SK-N-SH treated with all-trans-retinoic acid at 6 μM for 48 hours (cell line): ENCODE results near the gene ASAP2.
A peak's percentile ranks its signal among the peaks of the same experiment; 100 is the strongest.

Source experiments
- ATAC-seq: fragments of 200-7000 bp; cut with Tn5 transposase; 3 replicates; pipeline ENCODE4 v1.9.1; 2020; ENCODE audit warnings: mild to moderate bottlenecking, moderate library complexity
- ARNTL ChIP-seq: fragments of 450-650 bp; formaldehyde crosslinking; IDR thresholded peaks from 2 replicates; pipeline ENCODE4 v1.5.0; 2020; ENCODE audit warnings: low read depth, mild to moderate bottlenecking, moderate library complexity, borderline replicate concordance
- BACH2 ChIP-seq: fragments of 250-450 bp; sonication (Bioruptor Pico); IDR thresholded peaks from 2 replicates; pipeline ENCODE4 v1.9.0; 2021; ENCODE audit warnings: mild to moderate bottlenecking, borderline replicate concordance
- ESRRG ChIP-seq: fragments of 250-450 bp; sonication (Bioruptor Pico); IDR thresholded peaks from 2 replicates; pipeline ENCODE4 v1.6.1; 2021; ENCODE audit warnings: mild to moderate bottlenecking
- GLIS3 ChIP-seq: fragments of 250-450 bp; sonication (Bioruptor Pico); IDR thresholded peaks from 2 replicates; pipeline ENCODE4 v1.5.0; 2020; ENCODE audit warnings: mild to moderate bottlenecking, moderate library complexity
- ISL1 ChIP-seq: fragments of 250-450 bp; sonication (Bioruptor Pico); IDR thresholded peaks from 2 replicates; pipeline ENCODE4 v2.1.2; 2022; ENCODE audit warnings: mild to moderate bottlenecking, moderate library complexity
- OSR1 ChIP-seq: fragments of 250-450 bp; sonication (Bioruptor Pico); IDR thresholded peaks from 2 replicates; pipeline ENCODE4 v1.8.0; 2022; ENCODE audit warnings: moderate library complexity, mild to moderate bottlenecking, inconsistent platforms
- PPARA ChIP-seq: fragments of 250-450 bp; sonication (Bioruptor Pico); IDR thresholded peaks from 2 replicates; pipeline ENCODE4 v1.5.0; 2020; ENCODE audit warnings: mild to moderate bottlenecking, borderline replicate concordance
- RARB ChIP-seq: fragments of 250-450 bp; sonication (Bioruptor Pico); IDR thresholded peaks from 2 replicates; pipeline ENCODE4 v1.8.0; 2021; ENCODE audit warnings: mild to moderate bottlenecking, moderate library complexity
- SNAI2 ChIP-seq: fragments of 250-450 bp; sonication (Bioruptor Pico); IDR thresholded peaks from 2 replicates; pipeline ENCODE4 v1.5.0; 2020; ENCODE audit warnings: mild to moderate bottlenecking, moderate library complexity
- TOX ChIP-seq: fragments of 250-450 bp; sonication (Bioruptor Pico); IDR thresholded peaks from 2 replicates; pipeline ENCODE4 v1.8.0; 2021; ENCODE audit warnings: mild to moderate bottlenecking, moderate library complexity, borderline replicate concordance
- ZC3H10 ChIP-seq: fragments of 250-450 bp; sonication (Bioruptor Pico); IDR thresholded peaks from 2 replicates; pipeline ENCODE4 v1.5.1; 2021; ENCODE audit warnings: mild to moderate bottlenecking, moderate library complexity
- ZFP3 ChIP-seq: fragments of 250-450 bp; sonication (Bioruptor Pico); IDR thresholded peaks from 2 replicates; pipeline ENCODE4 v1.5.0; 2020; ENCODE audit warnings: mild to moderate bottlenecking, moderate library complexity
- ZFP30 ChIP-seq: fragments of 450-650 bp; formaldehyde crosslinking; IDR thresholded peaks from 2 replicates; pipeline ENCODE4 v1.5.0; 2022; ENCODE audit warnings: mild to moderate bottlenecking, moderate library complexity
- ZNF70 ChIP-seq: fragments of 450-650 bp; formaldehyde crosslinking; IDR thresholded peaks from 2 replicates; pipeline ENCODE4 v1.5.0; 2020; ENCODE audit warnings: mild to moderate bottlenecking, moderate library complexity
- ZNF8 ChIP-seq: fragments of 450-650 bp; formaldehyde crosslinking; IDR thresholded peaks from 2 replicates; pipeline ENCODE4 v1.5.0; 2020; ENCODE audit warnings: mild to moderate bottlenecking, moderate library complexity
- TF ChIP-seq, protein P1 (sequence below): fragments of 250-450 bp; sonication (Bioruptor Pico); IDR thresholded peaks from 2 replicates; pipeline ENCODE4 v1.5.0; 2020; ENCODE audit warnings: mild to moderate bottlenecking, moderate library complexity
- TF ChIP-seq, protein P2 (sequence below): fragments of 250-450 bp; sonication (Bioruptor Pico); IDR thresholded peaks from 2 replicates; pipeline ENCODE4 v1.8.0; 2020; ENCODE audit warnings: mild to moderate bottlenecking, moderate library complexity, borderline replicate concordance
- TF ChIP-seq, protein P3 (sequence below): fragments of 250-450 bp; sonication (Bioruptor Pico); IDR thresholded peaks from 2 replicates; pipeline ENCODE4 v1.8.0; 2021; ENCODE audit warnings: low read depth, mild to moderate bottlenecking, moderate library complexity, borderline replicate concordance
- TF ChIP-seq, protein P4 (sequence below): fragments of 250-450 bp; sonication (Bioruptor Pico); IDR thresholded peaks from 2 replicates; pipeline ENCODE4 v1.5.1; 2021; ENCODE audit warnings: mild to moderate bottlenecking, moderate library complexity

The ASAP2 gene

DNA sequence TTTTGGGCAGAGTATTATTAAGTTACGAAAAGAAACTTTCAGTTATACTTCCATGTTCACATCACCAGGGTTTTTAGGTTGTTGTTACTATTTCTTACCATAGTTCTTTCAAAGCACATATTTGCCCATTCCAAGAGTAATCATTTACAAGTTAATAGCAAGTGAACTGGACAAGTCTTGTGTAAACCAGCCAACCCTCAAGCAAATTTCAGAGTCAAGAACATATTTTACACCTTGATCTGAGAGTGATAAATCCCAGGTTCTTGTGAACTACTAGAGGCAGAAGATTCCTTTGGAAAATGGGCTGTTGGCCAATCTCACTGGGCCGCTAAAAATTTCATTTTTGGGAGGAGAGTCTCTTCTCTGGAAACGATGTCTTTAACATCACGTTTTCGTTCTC lies 2.7 kb upstream of the ASAP2 start (continued):
- TF ChIP-seq, protein P1, sequence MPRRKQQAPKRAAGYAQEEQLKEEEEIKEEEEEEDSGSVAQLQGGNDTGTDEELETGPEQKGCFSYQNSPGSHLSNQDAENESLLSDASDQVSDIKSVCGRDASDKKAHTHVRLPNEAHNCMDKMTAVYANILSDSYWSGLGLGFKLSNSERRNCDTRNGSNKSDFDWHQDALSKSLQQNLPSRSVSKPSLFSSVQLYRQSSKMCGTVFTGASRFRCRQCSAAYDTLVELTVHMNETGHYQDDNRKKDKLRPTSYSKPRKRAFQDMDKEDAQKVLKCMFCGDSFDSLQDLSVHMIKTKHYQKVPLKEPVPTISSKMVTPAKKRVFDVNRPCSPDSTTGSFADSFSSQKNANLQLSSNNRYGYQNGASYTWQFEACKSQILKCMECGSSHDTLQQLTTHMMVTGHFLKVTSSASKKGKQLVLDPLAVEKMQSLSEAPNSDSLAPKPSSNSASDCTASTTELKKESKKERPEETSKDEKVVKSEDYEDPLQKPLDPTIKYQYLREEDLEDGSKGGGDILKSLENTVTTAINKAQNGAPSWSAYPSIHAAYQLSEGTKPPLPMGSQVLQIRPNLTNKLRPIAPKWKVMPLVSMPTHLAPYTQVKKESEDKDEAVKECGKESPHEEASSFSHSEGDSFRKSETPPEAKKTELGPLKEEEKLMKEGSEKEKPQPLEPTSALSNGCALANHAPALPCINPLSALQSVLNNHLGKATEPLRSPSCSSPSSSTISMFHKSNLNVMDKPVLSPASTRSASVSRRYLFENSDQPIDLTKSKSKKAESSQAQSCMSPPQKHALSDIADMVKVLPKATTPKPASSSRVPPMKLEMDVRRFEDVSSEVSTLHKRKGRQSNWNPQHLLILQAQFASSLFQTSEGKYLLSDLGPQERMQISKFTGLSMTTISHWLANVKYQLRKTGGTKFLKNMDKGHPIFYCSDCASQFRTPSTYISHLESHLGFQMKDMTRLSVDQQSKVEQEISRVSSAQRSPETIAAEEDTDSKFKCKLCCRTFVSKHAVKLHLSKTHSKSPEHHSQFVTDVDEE (CRISPR knock-in tag), result no peak
- TF ChIP-seq SNAI2, result no peak
- no peak for TF ChIP-seq ESRRG

DNA sequence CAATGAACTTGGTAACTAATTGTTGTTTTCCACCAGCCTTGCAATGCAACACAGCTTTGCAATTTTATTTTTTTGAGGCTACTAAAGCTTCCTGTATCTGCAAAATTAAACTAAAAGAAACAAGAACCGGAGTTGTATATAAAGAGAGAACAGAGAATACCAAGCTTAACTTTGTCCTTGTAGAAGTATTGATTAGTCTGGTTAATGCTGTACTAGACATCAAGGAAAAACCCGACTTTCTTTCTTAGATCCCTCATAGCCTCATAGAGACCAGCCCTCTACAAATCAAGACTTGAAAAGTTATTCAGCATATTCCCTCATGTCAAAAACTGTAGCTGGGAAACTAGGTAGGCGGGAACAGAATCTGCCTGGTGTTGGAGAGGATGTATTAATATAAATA lies 1.7 kb upstream of the ASAP2 start:
- no peak for TF ChIP-seq BACH2
- TF ChIP-seq, protein P2, sequence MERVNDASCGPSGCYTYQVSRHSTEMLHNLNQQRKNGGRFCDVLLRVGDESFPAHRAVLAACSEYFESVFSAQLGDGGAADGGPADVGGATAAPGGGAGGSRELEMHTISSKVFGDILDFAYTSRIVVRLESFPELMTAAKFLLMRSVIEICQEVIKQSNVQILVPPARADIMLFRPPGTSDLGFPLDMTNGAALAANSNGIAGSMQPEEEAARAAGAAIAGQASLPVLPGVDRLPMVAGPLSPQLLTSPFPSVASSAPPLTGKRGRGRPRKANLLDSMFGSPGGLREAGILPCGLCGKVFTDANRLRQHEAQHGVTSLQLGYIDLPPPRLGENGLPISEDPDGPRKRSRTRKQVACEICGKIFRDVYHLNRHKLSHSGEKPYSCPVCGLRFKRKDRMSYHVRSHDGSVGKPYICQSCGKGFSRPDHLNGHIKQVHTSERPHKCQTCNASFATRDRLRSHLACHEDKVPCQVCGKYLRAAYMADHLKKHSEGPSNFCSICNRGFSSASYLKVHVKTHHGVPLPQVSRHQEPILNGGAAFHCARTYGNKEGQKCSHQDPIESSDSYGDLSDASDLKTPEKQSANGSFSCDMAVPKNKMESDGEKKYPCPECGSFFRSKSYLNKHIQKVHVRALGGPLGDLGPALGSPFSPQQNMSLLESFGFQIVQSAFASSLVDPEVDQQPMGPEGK (CRISPR knock-in tag), result no peak
- TF ChIP-seq TOX (CRISPR knock-in tag), result no peak
- no peak for TF ChIP-seq PPARA (CRISPR knock-in tag)
- TF ChIP-seq ARNTL (CRISPR knock-in tag), result no peak
- no peak for TF ChIP-seq ZC3H10 (CRISPR knock-in tag)
- TF ChIP-seq ZFP3 (CRISPR knock-in tag), result no peak
- no peak for ATAC-seq

DNA sequence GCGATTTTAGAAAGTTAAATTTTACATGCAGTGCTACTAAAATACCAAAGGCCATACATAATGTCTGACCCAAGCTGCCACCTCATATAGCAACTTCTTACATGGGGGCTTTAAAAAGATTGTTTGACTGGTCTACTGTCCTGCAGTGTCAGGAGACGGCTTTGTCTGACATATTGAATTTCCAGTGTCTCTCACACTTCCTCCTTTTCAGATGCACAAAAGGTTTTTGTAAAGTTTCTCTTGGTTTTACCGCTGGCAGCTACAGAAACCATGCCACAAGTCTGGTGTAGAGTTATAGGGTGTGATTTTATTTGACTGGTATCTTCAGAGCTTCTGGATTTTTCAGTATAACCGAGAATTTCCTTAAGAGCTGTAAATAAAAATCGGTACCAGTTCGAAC lies 1.1 kb upstream of the ASAP2 start:
- no peak for ATAC-seq
- TF ChIP-seq ZNF70 (CRISPR knock-in tag) (no peak), OSR1 (no peak), BACH2 (no peak), GLIS3 (CRISPR knock-in tag) (no peak)
- TF ChIP-seq, protein P3, sequence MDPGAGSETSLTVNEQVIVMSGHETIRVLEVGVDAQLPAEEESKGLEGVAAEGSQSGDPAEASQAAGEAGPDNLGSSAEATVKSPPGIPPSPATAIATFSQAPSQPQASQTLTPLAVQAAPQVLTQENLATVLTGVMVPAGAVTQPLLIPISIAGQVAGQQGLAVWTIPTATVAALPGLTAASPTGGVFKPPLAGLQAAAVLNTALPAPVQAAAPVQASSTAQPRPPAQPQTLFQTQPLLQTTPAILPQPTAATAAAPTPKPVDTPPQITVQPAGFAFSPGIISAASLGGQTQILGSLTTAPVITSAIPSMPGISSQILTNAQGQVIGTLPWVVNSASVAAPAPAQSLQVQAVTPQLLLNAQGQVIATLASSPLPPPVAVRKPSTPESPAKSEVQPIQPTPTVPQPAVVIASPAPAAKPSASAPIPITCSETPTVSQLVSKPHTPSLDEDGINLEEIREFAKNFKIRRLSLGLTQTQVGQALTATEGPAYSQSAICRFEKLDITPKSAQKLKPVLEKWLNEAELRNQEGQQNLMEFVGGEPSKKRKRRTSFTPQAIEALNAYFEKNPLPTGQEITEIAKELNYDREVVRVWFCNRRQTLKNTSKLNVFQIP (CRISPR knock-in tag), result no peak
- TF ChIP-seq, protein P1 (CRISPR knock-in tag), result no peak

DNA sequence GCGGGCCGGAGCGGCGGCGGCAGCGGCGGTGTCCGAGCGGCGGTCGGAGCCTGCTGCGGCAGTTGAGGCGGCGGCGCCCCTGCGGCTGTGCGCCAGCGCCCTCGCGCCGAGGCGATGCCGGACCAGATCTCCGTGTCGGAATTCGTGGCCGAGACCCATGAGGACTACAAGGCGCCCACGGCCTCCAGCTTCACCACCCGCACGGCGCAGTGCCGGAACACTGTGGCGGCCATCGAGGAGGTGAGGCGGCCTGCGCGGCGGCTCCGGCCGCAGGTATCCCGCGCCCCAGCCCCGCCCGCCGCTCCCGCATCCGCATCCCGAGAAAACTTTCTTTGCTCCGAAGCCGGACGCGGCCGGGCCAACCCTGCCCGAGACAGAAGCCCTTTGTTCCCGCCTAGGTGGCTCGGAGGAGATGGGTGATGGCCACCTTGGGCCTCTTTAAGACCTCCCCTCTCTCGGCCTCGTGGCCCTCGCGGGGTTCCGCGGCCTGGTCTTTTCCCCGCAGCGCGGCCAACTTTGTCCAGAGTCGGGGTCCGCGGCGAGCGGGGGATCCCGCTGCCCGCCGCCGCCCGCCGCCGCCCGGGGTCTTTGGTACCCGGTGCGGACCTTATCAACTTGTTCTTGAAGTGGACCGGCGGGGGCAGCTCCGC lies 504 bp downstream of the ASAP2 start:
- peak; percentile 18 for ATAC-seq
- TF ChIP-seq RARB (CRISPR knock-in tag) (no peak), PPARA (CRISPR knock-in tag) (no peak), OSR1 (no peak), SNAI2 (no peak), GLIS3 (CRISPR knock-in tag) (no peak), ZC3H10 (CRISPR knock-in tag) (no peak), BACH2 (no peak), ISL1 (CRISPR knock-in tag) (no peak), ZNF8 (CRISPR knock-in tag) (no peak), ZFP3 (CRISPR knock-in tag) (no peak), ARNTL (CRISPR knock-in tag) (no peak), TOX (CRISPR knock-in tag) (no peak), ZFP30 (CRISPR knock-in tag) (no peak)
- TF ChIP-seq, protein P4, sequence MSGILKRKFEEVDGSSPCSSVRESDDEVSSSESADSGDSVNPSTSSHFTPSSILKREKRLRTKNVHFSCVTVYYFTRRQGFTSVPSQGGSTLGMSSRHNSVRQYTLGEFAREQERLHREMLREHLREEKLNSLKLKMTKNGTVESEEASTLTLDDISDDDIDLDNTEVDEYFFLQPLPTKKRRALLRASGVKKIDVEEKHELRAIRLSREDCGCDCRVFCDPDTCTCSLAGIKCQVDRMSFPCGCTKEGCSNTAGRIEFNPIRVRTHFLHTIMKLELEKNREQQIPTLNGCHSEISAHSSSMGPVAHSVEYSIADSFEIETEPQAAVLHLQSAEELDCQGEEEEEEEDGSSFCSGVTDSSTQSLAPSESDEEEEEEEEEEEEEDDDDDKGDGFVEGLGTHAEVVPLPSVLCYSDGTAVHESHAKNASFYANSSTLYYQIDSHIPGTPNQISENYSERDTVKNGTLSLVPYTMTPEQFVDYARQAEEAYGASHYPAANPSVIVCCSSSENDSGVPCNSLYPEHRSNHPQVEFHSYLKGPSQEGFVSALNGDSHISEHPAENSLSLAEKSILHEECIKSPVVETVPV, result no peak
- TF ChIP-seq, protein P3 (CRISPR knock-in tag), result no peak
- TF ChIP-seq, protein P1 (CRISPR knock-in tag), result no peak
